ELF-1 (cell line): ENCODE results near the gene PPP2R2C.

ENCODE experiments used
- DNase-seq: peaks from one replicate; pipeline ENCODE4 v3.0.0-alpha.2; 2016; ENCODE audit warnings: low read depth, low spot score

The PPP2R2C gene

DNA sequence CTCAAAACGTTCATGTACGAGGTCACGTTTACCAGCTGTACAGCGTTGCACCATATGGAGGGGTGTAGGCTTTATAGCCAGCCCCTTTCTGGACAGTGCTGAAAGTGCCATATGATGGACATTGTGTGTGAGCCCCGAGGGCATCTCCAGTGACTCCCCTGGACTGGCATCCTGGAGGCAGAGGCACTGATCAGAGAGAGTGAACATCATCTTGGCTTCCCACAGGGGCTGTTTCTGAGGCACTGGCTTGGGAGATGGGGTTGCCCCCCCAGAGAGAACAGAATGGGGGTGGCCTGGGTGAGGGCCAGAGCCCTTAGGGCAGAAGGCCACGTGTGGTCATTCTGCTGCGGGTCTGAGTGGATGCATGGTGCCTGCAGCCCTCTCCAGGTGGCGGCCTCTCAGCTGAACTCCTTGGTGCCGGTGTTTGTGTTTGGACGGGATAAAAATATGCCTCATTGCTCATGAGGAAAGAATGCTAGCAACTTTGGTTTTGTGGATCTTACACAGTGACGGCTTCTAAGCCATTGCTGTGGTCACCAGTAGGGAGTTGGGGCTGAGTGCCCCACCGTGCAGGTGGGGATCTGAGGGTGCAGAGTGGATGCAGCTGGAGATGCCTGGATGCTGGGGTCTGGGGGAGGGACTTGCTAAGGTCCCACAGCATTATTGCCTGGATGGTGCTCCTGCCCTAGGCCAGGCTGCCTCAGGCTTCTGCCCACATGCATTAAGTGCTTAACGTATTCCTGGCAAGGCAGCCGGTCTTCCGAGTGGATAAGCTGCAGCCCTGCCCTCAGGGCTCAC, 199.4 kb downstream of the PPP2R2C start:
- DNase-seq: peak; percentile 72

DNA sequence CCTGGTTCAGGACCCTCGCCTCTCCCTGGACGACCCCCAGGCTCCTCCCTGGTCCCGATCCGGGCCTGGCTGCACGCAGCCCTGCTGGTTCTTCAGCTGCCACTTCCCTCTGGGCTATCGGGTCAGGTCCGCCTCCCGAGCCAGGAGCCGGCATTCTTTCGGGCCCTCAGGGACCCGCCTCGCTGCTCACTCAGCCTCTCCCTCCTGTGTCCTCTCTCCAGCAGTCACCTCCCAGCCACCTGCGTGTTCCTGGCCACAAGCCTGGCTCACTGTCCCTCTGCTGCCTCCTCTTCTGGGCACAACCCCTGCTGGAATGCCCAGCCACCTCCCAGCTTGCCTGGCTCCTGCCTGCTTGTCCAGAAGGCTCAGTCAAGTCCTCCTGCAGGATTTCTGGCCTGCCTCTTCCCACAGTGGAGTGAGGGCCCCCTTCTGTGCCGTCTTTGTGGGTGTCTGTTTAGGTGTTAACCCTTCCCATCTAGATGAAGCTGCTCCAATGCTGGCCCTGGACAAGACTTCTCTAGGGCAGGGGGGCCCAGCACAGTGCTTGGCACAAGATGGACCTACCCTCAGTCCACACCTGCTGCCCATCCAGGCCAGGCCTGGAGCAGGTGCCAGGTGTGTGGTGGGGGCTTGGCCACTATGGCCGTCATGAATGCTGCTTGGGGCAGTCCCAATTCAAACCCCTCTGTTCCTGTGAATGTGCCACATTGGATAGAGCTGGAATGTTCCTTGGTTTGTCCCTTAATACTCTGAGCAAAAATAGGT, 200.5 kb downstream of the PPP2R2C start:
- peak; percentile 48 for DNase-seq

GRCh38 chr4:6271206-6271605, 201.2 kb downstream of the PPP2R2C start:
- no peak for DNase-seq

- DNase-seq: no peak
These were observed 201.7 kb downstream of the PPP2R2C start for GRCh38 chr4:6270636-6271121.
